DOHH2 (cell line): ENCODE results near the gene HNRNPC.

ENCODE experiments used
- EZH2phosphoT487 ChIP-seq: fragments of 200-600 bp; sonication (generic); IDR thresholded peaks from 2 replicates; pipeline ENCODE4 v1.6.1; 2017; ENCODE audit warnings: borderline replicate concordance, mild to moderate bottlenecking, antibody characterized with exemption, low read length, moderate library complexity, mixed read lengths
- TF ChIP-seq, protein P1 (sequence below): fragments of 200-600 bp; sonication (generic); IDR thresholded peaks from one replicate; pipeline ENCODE4 v1.5.1; 2014; ENCODE audit warnings: antibody characterized with exemption, mild to moderate bottlenecking, low read depth, low read length; ENCODE audit not compliant: poor library complexity, severe bottlenecking

DNA sequence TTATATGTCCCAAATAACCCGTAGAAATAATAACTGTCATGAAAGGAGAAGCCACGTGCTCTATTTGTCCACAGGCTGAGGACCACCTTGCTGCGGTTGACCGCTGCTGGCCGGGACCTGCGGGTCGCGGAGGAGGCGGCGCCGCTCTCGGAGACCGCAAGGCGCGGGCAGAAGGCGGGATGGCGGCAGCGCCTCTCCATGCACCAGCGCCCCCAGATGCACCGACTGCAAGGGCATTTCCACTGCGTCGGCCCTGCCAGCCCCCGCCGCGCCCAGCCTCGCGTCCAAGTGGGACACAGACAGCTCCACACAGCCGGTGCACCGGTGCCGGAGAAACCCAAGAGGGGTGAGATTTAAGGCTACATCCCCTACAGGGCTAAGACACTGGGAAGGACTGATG, 31.6 kb upstream of the HNRNPC start:
- TF ChIP-seq, protein P1, sequence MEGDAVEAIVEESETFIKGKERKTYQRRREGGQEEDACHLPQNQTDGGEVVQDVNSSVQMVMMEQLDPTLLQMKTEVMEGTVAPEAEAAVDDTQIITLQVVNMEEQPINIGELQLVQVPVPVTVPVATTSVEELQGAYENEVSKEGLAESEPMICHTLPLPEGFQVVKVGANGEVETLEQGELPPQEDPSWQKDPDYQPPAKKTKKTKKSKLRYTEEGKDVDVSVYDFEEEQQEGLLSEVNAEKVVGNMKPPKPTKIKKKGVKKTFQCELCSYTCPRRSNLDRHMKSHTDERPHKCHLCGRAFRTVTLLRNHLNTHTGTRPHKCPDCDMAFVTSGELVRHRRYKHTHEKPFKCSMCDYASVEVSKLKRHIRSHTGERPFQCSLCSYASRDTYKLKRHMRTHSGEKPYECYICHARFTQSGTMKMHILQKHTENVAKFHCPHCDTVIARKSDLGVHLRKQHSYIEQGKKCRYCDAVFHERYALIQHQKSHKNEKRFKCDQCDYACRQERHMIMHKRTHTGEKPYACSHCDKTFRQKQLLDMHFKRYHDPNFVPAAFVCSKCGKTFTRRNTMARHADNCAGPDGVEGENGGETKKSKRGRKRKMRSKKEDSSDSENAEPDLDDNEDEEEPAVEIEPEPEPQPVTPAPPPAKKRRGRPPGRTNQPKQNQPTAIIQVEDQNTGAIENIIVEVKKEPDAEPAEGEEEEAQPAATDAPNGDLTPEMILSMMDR: peak; percentile 30
- TF ChIP-seq EZH2phosphoT487: no peak
